Hematopoietic multipotent progenitor cell treated with erythropoietin and hydrocortisone succinate and interleukin-3 and kit ligand, for 6 days (in vitro differentiated cells): Measurements from ENCODE around the gene ZNF654.
"Not testable (repeated sequence)": the region's sequence is repeated elsewhere in the genome, so short reads cannot be mapped to it uniquely, and the experiment has no call there.

Experiments
- DNase-seq: peaks from one replicate; pipeline ENCODE4 v3.0.0-alpha.2; 2015

Gene ZNF654

DNA sequence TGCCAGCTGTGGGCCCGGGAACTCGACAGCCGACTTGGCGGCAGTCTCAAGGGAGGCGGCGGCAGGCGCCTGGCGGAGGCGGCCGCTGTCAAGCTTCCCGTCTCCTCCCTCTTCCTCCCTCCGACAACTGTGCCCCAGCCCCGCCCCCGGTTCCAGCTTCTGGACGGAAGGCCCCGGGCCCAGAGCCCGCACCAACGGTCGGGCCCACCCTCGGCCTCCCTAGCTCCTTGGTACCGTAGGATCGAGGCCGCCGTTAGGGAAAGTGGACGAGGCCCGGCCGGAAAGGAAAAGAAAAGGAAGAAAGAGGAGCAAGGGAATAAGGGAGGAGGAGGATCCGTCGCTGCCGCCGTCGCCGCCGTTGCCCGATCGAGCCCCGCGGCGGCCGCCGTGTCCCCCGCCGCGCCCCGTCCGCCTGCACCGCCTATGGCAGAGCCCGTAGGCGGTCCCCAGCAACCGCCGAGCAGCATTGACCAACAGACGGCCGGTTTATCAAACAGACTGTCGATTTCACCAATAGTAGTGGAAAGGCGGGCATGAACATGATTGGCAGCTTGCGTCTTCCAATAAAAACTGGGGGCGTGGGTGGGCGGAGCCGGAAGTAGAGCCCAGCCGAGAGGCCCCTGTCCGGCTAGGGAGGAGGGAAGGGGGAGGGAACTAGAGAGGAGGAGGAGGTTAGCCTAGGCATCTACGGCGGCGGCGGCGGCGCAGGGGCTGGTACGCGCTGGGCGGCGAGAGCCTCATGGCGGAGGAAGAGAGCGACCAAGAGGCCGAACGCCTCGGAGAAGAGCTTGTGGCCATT is at the start of gene ZNF654, which contains the start of gene CGGBP1:
Gene ZNF654 (plus strand): TSS at position 675 of the 799 bp plus-strand sequence. CDS start 65 bp downstream, at position 740.
Gene CGGBP1 (minus strand): TSS at position 425 of the 799 bp plus-strand sequence. CDS start 3,029 bp downstream, outside the sequence.
- peak; percentile 99 for DNase-seq

DNA sequence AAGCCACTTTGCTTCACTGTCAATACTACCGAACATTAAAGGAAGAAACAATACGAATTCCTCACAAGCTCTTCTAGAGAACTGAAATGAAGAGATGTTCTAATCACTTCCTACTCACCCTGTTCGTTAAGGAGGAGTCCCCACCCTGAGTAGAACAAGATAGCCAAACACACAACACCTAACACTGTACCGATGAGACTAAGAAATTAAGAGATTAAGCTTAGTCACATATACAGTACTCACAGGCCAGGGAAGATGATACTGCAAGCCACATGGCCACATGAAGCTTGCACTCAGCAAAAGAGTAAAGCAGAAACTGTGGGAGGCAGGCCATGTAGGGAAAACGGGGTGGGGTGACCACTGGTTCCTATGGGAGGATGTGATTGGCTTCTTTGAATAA is 48.2 kb upstream of the ZNF654 start:
- peak; percentile 27 for DNase-seq

DNA sequence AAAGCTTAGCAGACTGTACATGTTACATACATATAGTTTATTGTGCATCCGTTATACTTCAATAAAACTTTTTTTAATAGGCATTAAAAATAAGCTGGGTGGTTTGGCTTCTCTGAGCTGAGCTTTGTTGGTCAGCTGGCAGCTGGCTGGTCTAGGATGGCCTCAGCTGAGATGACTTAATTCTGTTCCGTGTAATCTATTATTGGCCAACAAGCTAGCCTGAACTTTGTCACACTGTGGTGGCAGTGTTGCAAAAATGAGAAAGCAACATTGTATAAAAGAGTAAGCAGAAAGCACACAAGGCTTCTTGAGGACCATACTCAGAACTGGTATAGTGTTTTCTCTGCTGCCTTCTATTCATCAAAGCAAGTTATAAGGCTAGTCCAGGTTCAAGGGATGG is 45.5 kb upstream of the ZNF654 start:
- DNase-seq: no peak

DNA sequence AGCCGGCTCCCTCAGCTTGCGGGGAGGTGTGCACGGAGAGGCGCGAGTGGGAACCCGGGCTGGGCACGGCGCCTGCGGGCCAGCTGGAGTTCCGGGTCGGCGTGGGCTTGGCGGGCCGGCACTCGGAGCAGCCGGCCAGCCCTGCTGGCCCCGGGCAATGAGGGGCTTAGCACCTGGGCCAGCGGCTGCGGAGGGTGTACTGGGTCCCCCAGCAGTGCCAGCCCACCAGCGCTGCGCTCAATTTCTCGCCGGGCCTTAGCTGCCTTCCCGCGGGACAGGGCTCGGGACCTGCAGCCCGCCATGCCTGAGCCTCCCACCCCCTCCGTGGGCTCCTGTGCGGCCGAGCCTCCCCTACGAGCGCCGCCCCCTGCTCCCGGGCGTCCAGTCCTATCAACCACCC is 43.4 kb upstream of the ZNF654 start:
- DNase-seq: not testable (repeated sequence)

DNA sequence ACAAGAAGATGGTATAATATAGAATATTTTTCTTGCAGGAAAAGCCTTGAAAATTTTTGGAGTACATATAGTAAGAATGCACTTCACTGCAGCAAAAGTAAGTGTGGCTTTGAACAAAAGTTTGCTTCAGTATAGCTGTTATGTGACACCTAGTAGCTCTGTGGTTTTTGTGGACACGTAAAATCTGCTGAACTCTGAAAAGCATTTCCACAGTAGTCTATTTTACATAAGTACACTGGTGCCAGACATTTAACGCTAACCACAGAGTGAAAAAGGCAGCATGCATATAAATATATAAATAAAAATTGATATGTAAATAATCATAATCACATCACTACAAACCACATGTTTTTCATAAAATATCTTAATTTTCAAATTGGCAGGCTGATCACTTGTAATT is 40.0 kb upstream of the ZNF654 start:
- DNase-seq: no peak

DNA sequence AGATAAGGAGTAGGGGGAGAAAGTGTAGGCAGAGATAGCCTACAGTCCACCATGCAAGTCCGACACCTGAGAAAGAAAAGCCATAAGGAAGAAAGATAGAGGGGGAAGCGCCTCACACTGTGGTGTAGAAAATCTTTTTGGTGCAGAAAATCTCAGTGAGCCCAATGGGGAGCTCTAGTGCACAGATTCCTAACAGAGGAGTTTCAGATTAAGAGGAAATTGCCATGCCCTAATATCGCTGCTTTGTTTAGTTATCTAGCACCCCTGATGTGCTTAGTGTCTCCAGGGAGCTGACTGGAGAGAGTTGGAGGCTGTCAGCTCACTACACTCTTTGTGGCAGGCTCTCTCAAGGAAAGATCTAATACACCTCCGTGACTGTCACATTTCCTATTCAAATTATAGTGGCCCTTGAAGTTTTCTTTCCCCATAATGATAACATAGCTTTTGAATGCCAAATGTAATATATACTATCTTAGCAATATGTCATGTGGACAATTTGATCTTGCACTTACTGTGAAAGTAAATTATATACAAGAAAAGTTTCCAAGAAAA is 34.0 kb upstream of the ZNF654 start:
- DNase-seq: no peak

DNA sequence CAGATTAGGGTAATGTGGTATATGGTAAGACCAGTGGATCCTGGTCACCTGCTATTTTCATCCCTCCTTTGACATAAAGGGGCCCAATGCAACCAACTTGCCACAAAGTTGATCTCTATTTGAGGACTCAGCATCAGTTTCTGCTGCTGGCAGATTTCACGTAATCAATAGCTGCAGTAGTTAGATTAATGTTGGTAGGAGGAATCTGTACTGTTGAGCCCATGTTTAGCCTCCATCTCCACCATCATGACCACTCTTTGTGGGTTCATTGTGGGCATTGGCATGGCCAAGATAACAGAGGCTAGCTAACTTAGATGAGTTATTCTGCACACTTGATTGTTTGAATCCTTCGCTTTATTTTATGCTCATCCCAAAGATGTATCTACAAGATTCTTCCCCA is 30.2 kb upstream of the ZNF654 start:
- DNase-seq: peak; percentile 80

DNA sequence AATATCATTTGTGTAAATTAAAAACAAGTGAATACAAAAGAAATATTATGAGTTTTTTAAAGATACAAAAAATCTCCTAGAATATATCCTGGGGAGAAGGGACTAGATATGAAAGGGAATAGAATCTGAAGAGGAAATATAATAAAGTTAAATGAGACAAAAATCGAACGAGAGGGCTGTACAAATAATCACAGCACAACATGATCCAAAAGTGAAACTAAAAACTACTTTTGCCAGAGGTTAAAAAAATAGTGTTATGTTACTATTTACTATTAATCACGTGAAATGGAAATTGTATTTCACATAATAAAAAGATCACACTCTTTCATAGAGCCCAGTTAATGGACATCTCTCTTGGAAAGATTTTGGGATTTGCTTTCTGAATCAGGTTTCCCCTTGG is 28.8 kb upstream of the ZNF654 start:
- no peak for DNase-seq

DNA sequence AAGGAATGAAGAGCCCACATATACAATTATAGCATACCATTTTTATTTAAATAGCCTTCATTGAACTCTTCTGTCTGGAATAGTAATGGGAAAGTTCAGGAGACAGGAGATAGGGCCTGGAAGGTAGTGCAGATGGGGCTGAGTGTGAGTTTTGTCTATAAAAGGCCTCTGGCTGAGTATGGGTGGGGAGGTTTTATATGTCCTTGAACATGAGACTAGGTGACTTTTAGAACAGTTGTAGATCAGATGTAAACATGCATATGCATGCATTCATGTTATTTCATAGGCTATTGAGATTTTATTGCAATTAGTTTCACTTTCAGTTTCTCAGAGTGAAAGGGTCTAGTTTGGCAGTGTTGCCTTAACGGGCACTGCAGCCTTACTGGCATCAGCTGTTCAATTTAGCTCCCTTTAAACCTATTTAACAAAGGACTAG is 27.4 kb upstream of the ZNF654 start:
- DNase-seq: peak; percentile 67

DNA sequence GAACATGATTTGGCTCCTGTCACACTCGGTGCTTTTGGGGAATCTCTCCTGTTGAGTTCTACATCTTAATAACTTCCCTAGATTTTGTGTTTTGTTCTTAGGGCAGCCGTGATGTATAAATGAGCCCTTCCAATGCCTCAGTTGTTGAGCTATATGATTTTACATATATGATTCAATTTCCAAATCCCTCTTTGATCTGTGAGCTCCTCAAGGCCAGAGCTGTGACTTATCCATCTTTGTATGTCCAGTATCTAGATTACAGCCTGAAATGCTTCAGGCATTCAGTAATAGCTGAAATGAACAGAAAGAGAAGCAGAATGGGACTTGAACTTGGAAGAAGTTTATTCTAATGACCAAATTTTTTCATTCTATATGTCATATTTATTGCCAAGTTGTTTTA is 26.8 kb upstream of the ZNF654 start:
- DNase-seq: no peak

DNA sequence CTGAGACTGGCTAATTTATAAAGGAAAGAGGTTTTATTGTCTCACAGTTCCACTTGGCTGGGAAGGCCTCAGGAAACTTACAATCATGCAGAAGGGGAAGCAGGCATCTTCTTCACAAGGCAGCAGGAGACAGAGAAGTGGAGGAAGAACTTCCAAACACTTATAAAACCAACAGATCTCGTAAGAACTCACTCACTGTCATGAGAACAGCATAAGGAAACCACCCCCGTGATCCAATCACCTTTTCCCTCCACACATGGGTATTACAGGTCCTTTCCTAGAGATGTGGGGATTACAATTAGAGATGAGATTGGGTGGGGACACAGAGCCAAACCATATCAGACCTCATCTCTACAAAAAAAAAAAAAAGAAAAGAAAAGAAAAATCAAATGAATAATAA is 26.0 kb upstream of the ZNF654 start:
- no peak for DNase-seq

DNA sequence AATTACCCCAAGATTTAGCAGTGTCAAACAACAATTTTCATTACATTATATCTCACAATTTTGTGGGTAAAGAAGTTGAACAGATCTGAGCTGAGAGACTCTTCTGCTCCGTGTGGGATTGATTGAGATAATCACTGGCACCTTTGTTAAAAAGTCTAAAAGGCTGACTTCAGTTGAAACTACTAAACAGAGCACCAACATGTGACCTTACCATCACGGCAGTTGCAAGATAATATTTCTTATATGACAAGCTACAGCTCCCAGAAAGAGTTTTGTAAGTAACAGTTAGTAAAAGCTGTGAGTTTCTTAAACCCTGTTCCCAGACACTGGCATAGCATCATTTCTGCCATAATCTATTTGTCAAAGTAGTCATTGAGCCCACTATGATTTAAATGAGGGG is 25.2 kb upstream of the ZNF654 start:
- DNase-seq: peak; percentile 74

DNA sequence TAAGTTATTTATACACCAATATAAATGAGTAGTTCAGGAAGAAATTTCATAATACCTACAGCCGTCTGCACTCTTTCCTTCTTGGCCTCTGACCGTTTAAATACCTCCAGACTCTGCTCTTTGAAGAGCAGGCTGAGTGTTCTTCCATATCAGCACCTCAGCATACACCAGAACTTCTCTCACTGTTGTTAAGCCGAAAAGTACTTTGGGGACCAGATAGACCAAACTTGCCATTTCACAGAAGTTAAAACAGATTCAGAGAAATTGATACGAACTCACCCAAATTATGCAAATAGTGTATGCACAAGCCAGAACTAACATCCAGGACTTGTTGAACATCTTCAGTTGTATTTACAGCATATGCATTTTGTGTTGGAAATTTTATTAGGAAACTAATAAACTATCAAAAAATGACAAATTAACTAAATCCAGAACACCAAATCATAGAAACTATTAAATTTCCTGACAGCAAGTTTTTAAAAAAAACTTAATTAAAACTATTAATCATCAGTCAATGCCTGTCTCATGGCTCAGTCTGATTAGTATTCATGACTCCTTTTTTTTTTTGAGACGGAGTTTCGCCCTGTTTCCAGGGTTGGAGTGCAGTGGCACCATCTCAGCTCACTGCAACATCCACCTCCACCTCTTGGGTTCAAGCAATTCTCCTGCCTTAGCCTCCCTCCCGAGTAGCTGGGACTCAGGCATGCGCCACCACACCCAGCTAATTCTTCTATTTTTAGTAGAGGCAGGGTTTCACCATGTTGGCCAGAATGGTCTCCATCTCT is 24.4 kb upstream of the ZNF654 start:
- peak; percentile 86 for DNase-seq

DNA sequence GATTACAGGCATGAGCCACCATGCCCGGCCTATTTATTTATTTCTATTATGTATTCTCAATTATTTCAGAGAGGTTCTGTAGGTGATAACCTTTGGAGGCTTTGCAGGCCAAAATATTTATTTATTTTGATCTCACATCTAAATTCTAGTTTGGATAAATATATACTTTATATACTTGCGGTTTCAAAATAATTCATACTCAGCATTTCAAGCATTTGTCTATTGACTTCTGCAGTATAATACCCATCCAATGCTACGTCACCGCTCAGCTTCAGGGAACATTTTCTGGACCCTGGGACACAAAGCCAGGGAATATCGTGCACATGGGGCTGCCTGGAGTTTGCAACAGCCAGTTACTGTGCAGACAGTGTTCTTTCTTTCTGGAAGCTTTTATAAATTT is 22.8 kb upstream of the ZNF654 start:
- DNase-seq: no peak

DNA sequence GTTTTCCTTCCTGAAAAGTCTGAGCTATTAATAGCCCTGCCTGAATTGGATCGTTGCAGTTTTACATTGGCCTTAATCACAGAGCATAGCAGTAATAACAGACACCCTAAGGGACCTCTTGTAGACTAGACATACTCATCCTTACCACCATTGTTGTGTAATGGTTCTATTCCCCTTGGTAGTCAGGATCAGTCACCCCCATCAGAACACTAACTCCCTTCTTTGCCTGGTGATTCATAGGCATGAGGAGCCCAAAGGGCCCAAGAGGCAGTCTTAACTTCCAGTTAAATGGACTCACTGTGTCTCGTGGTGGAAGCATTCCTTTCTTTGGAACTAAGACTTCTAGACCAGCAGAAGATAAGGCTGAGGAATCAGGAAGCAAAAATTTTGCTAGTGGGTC is 20.5 kb upstream of the ZNF654 start:
- no peak for DNase-seq

DNA sequence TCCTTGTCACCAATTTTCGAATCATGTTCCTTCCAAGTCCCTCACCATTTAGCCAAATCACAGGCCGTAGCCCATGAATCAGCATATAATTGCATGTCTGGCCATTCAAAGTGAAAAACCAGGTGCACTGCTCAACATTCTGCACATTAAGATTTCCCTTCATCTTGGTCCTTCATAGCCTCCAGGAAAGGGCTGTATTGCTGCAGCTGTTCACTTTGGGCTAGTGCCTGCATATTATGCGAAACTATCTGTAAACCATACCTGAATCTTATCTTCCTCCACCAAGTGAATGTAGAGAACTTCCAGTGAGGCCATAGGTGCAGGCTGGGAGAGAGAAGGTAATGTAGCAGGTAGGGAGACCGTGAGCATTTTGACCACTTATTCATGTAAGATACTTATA is 18.5 kb upstream of the ZNF654 start:
- no peak for DNase-seq

DNA sequence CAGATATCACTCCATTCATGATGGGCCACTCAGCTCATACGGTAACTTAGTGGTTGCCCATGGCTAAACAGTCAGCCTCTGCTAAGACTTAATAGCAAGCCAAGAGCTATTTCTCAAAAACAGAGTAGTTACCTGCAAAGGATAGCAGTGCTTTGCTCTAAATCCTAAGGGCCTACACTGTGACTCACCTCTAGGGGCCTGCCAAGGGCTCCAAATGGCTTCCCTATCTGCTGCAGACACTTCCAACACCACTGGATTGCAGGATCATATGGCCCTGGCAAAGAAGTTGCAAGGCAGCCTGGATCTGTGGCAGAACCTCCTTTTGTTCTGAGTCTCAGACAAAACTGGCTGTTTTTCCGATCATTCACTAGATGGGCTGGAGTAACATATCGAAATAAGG is 18.1 kb upstream of the ZNF654 start:
- no peak for DNase-seq

DNA sequence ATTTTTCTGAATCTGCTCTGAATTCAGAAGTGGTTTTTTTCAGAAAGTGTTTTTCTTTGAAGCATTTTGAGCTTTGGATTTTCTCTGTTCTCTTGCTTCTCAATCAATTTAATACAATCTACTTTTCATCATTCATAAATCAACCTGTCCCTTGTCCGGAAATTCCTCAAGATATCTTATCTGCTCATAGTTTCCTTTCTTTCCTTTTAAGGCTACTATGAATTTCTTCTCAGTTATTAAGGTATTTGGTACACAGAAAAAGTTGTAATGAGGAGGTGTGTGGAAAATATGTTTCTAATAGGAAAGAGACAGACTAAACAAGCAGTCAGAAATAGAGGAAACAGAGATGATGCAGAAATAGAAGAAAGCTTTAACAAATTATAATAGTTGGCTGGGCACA is 14.6 kb upstream of the ZNF654 start:
- DNase-seq: no peak

DNA sequence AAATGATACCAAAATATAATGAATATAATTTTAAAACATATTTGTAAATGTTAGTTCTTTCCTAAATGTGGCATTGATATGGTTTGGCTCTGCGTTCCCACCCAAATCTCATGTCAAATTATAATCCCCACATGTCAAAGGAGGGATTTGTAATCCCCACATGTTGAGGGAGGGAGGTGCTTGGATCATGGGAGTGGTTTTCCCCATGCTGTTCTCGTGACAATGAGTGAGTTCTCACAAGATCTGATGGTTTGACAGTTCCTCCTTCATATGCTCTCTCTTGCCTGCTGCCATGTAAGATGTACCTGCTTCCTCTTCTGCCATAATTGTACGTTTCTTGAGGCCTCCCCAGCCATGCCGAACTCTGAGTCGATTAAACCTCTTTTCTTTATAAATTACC is 12.3 kb upstream of the ZNF654 start:
- DNase-seq: no peak

DNA sequence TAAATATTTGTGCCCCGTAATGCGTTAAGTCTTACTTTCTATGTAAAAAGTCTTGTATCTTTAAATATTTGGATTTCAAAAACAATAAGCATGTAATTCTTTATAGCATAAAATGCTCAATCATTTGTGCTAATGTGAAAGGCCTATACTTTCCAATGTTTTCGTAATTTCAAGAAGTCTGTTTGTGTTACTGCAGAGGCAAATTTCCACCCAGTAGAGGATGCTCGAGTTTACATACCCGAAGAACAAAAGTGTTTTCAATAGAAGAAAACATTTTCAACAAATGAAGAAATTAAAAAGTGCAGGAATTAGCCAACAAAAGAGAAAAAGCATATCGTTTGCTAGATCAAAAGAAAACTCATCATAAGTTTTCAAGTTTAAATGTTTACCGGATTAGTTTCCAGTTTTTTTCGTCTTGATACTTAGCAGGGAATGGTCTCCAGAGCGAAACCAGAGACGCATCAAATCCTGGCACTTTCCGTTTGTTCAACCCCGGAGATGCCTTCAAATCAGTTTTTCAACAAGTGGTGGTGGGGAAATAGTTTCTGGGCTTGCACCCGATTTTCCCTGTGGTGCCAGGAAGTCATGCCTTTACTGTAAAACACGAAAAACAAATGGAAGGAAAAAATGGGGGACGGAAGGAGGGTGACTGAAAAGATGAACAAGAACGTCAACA is 1.3 kb upstream of the ZNF654 start:
- no peak for DNase-seq

DNA sequence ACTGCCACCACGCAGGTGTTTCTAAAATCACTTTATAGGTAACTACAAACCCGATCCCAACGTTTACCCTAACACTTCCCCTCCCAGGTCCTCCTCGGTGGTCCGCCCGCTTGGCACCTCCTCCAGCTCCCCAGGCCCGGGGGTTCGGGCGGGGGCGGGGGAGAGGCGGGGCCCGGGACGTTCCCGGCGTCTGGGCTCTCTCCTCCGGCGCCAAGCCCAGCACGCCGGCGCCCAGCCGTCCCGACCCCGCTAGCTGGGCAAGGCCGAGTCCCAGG is 812 bp upstream of the ZNF654 start:
- DNase-seq: no peak

DNA sequence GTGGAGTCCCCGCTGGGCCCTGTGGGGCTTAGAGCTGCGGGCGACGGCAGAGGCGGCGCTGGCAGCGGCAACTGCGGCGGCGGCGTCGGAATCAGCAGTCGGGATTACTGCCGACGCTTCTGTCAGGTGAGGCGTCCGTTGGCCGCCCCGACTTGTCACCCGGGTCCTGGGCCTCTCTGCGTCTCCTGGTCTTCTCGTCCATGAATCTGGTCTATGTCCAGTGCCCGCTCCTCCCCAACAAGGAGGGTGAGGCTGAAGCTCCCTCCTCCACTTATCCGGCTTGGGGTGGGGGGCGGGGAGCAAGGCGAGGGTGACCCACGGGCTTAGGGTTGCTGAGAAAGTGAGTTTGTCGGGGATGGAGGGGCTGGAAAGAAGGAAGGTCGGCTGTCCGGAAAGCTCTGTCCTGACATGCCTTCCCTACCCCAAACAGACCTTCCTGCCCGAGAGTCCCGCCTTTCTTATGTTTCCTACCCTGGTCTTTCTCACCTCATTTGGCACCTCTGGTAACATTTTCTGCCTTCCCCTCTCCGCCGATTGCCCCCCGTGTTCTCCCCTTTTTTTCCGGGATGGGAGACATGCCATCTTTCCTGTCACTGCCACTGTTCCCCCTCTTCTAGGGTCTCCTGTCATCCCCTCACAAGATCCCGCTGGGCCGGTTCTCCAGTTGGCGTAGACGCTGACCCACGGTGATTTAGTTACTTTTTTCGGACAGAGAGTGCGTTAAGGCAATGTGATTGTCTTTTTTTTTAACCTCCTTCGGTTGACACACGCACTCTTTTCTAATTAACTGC is 520 bp downstream of the ZNF654 start:
- no peak for DNase-seq

DNA sequence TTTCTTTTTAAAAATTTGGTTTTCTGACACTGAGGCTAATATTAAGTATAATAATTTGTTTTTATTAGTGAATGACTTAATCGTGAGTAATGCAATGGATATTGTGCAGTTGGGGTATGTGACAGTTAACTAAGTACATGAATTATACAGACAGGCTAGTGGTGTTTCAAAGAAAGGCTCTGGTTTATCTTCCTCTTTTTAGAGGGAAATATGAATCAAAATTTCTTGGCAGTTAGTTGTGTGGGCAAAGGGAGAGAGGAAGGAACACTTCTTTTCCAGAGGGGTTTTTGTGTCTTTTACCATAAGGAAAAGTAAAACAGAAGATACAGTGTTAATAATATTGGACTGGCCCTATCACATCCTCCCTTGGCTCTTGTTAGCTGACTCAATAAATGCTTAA is 2.7 kb downstream of the ZNF654 start:
- peak; percentile 26 for DNase-seq
